ENCODE data around the gene OPHN1. TPM values are rescaled to one million over a fixed set of nuclear protein-coding genes. Genes with fewer than 3 reads are reported as not detected.

Gene OPHN1
- total and polyA plus RNA-seq, 2 of the 13 experiments (the other 11 are each of a cell fraction or from before 2014, with no cell fraction given): 1.6 to 1.7 TPM

- H3K9me3 ChIP-seq (ENCODE audit: low read length): no peaks in the 10 kb centered on the region
- H3K36me3 ChIP-seq (replicated peaks in 1 of 2; ENCODE audit: control insufficient read depth in 1 of 2, insufficient read depth in 2 of 2, low read length in 2 of 2): no peaks in the 10 kb centered on the region
- POLR2A ChIA-PET: no interaction called here
- in situ Hi-C loops (cut with HindIII; ENCODE audit: extremely low pct_ligation_motif_present, low pct_unique_long_range_greater_than_20kb) (no loop called here), intact Hi-C loops (cut with micrococcal nuclease; ENCODE audit: unreplicated experiment) (no loop called here)
- H3K79me2 ChIP-seq (ENCODE audit: insufficient read depth, low read length): no peaks in the 10 kb centered on the region
- H3K9ac ChIP-seq (ENCODE audit: insufficient read depth, low read depth, low read length): no peak overlapping the region
- no peak overlapping the region for H2AFZ ChIP-seq (ENCODE audit: low read length)
- 79% methylated on average over 3 of the region's 3 CpGs for WGBS (ENCODE audit: low lambda C conversion rate)
- BruUV-seq (replicated peaks): no TSS peak
- no peak overlapping the region for H3K4me2 ChIP-seq (ENCODE audit: low read depth, low read length)
- no peaks in the 10 kb centered on the region for H4K20me1 ChIP-seq (ENCODE audit: insufficient read depth, low read length)
- no peak for TF ChIP-seq ZNF484 (CRISPR knock-in tag; IDR thresholded peaks at IDR 0.05; ENCODE audit: borderline replicate concordance, low read depth)
- TF ChIP-seq ZNF326 (CRISPR knock-in tag; IDR thresholded peaks at IDR 0.05; ENCODE audit: borderline replicate concordance): no peak
- no peak for TF ChIP-seq ZSCAN9 (CRISPR knock-in tag; IDR thresholded peaks at IDR 0.05; ENCODE audit: borderline replicate concordance)
- TF ChIP-seq TEF (CRISPR knock-in tag; IDR thresholded peaks at IDR 0.05): no peak
- no peak for TF ChIP-seq ZNF382 (CRISPR knock-in tag; IDR thresholded peaks at IDR 0.05; ENCODE audit: borderline replicate concordance)
- no peak for TF ChIP-seq SRF (IDR thresholded peaks at IDR 0.05; ENCODE audit: low read depth, low read length)
- TF ChIP-seq NFIB (CRISPR knock-in tag; IDR thresholded peaks at IDR 0.05; ENCODE audit: borderline replicate concordance): no peak
- no peak for TF ChIP-seq GTF2F1 (IDR thresholded peaks at IDR 0.05; ENCODE audit: low read length)
- TF ChIP-seq JUND (CRISPR knock-in tag; IDR thresholded peaks at IDR 0.05): no peak
- TF ChIP-seq JDP2 (CRISPR knock-in tag; IDR thresholded peaks at IDR 0.05; ENCODE audit: borderline replicate concordance): no peak
- TF ChIP-seq ZKSCAN5 (CRISPR knock-in tag; IDR thresholded peaks at IDR 0.05): no peak
- no peak for TF ChIP-seq KMT2B (CRISPR knock-in tag; IDR thresholded peaks at IDR 0.05)
- TF ChIP-seq ZNF205 (CRISPR knock-in tag; IDR thresholded peaks at IDR 0.05): no peak
- no peak for TF ChIP-seq ELF1 (CRISPR knock-in tag; IDR thresholded peaks at IDR 0.05)
- no peak for TF ChIP-seq MZF1 (CRISPR knock-in tag; IDR thresholded peaks at IDR 0.05; ENCODE audit: borderline replicate concordance)
- H3K27me3 ChIP-seq (ENCODE audit: control insufficient read depth in 1 of 2, insufficient read depth in 2 of 2, low read length in 2 of 2): no peaks in the 10 kb centered on the region
- no peaks in the 10 kb centered on the region for H3K4me1 ChIP-seq (ENCODE audit: insufficient read depth, low read length)
- no peak overlapping the region for H3K4me3 ChIP-seq (replicated peaks in 1 of 3; ENCODE audit: insufficient read depth in 1 of 3, low read depth in 2 of 3, low read length in 3 of 3)
- DNase-seq (ENCODE audit: low spot score) (no peak), ATAC-seq (no peak), FAIRE-seq (no peak)
- CTCF ChIA-PET (ENCODE audit: low intra/inter-chr PET ratio, low total read pairs): no interaction called here
- H3K27ac ChIP-seq (ENCODE audit: extremely low read length, insufficient read depth, low read length): no peak overlapping the region
These were observed 21.6 kb downstream of the OPHN1 start for GRCh38 chrX:68411729-68412128.

All from HepG2 (cell line).